CD4-positive, alpha-beta T cell (primary cell): ENCODE results near the gene SCARB1. TPM values are rescaled to one million over a fixed set of nuclear protein-coding genes. Genes with fewer than 3 reads are reported as not detected.

ENCODE experiments used
- ATAC-seq: fragments of 200-7000 bp; cut with Tn5 transposase; one replicate; pipeline ENCODE4 v1.10.0; 2022; ENCODE audit warnings: mild to moderate bottlenecking; ENCODE audit not compliant: poor library complexity
- CTCF ChIA-PET: fragments of 350-600 bp; sonication (Branson Sonifier 250); formaldehyde crosslinking; loops from one replicate; lab custom pipeline; 2021; ENCODE audit warnings: antibody characterized with exemption, inconsistent platforms; lab: Charles Lee
- POLR2A ChIA-PET: fragments of 350-600 bp; sonication (Branson Sonifier 250); formaldehyde crosslinking; loops from one replicate; lab custom pipeline; 2021; ENCODE audit warnings: antibody characterized with exemption, inconsistent platforms; lab: Charles Lee
- DNase-seq, 14 experiments: peaks; one replicate each; pipeline ENCODE4 v3.0.0-alpha.2; 2013 to 2020; ENCODE audit warnings: mixed read lengths in 2 of 14
- H3K27ac ChIP-seq, 2 donors: one replicate each; pipeline versions ENCODE4 v1.5.1 to v1.7.0; 2013; ENCODE audit warnings: low read length in 2 of 2, low read depth in 1 of 2, mild to moderate bottlenecking in 1 of 2
- H3K27me3 ChIP-seq, 2 experiments: 1 replicate in 1 of 2; 2 replicates in 1 of 2; pipeline versions ENCODE4 v1.6.1 to v1.7.0; 2013; ENCODE audit warnings: low read length in 2 of 2, control low read depth in 1 of 2, mild to moderate bottlenecking in 1 of 2, moderate library complexity in 1 of 2; ENCODE audit not compliant: insufficient read depth in 2 of 2, control insufficient read depth in 1 of 2
- H3K36me3 ChIP-seq: one replicate; pipeline ENCODE4 v1.6.1; 2013; ENCODE audit warnings: low read length, control low read depth; ENCODE audit not compliant: insufficient read depth
- H3K4me1 ChIP-seq: one replicate; pipeline ENCODE4 v1.6.1; 2013; ENCODE audit warnings: low read length, control low read depth; ENCODE audit not compliant: insufficient read depth
- H3K4me3 ChIP-seq: one replicate; pipeline ENCODE4 v1.5.1; 2013; ENCODE audit warnings: mild to moderate bottlenecking, low read length, moderate library complexity
- H3K9me3 ChIP-seq, 2 experiments: 1 replicate in 1 of 2; 2 replicates in 1 of 2; pipeline versions ENCODE4 v1.6.1 to v1.7.0; 2013; ENCODE audit warnings: low read length in 2 of 2, mild to moderate bottlenecking in 2 of 2, control low read depth in 1 of 2, moderate library complexity in 1 of 2; ENCODE audit not compliant: control insufficient read depth in 1 of 2, insufficient read depth in 1 of 2
- H3K27ac Mint-ChIP-seq: one replicate; pipeline ENCODE4 v1.8.0; 2020; ENCODE audit warnings: mixed read lengths
- H3K27me3 Mint-ChIP-seq: one replicate; pipeline ENCODE4 v1.8.0; 2021; ENCODE audit warnings: mixed read lengths
- H3K36me3 Mint-ChIP-seq: one replicate; pipeline ENCODE4 v1.8.0; 2021; ENCODE audit warnings: low read depth, mixed read lengths
- H3K4me1 Mint-ChIP-seq: one replicate; pipeline ENCODE4 v1.8.0; 2021; ENCODE audit warnings: low read depth, mixed read lengths
- H3K4me3 Mint-ChIP-seq: one replicate; pipeline ENCODE4 v1.8.0; 2020; ENCODE audit warnings: mild to moderate bottlenecking, mixed read lengths
- H3K9me3 Mint-ChIP-seq: one replicate; pipeline ENCODE4 v1.8.0; 2020; ENCODE audit warnings: mixed read lengths
- intact Hi-C, 2 experiments: fragments of 100-400 bp; cut with DNase I in 1 of 2; cut with micrococcal nuclease in 1 of 2; formaldehyde crosslinking; loops; one replicate each; pipeline versions ENCODE4 v1.15.1 to v1.9.0; 2023 to 2025; cut with DNase I, micrococcal nuclease
- total RNA-seq, 174 experiments: library from RNA in 2 of 174; stranded (reverse) in 2 of 174; gene quantifications; one replicate each; pipeline ENCODE4 v1.2.3 and lab custom pipeline; 2021 to 2026
- TF ChIP-seq, protein P1 (sequence below): fragments of 200-600 bp; IDR thresholded peaks from one replicate; pipeline ENCODE4 v1.8.0; 2022; ENCODE audit warnings: antibody characterized with exemption, mild to moderate bottlenecking

SCARB1 gene
- total RNA-seq, 2 experiments from 2014 or later = 2.3 to 3.7 TPM

DNA sequence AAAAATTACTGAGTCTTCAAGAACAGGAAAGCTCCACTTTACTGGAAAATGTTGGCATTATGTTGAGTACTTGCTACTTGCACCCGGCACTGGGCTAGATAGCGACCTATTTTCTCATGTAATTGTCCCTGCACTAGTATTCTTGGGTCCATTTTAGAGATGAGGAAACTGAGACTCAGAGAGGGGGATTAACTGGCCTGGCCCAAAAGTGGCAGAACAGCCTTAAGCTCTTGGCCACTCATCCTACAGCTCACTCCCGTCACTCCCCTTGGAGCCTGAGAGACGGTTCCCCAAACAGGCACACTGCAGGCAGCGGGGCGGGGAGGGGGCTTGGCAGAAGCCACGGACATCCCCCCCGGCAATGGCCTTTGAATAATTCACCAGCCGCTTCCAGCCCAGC, 113.9 kb downstream of the SCARB1 start:
- H3K27ac Mint-ChIP-seq = no peak overlapping the region
- TF ChIP-seq, protein P1, sequence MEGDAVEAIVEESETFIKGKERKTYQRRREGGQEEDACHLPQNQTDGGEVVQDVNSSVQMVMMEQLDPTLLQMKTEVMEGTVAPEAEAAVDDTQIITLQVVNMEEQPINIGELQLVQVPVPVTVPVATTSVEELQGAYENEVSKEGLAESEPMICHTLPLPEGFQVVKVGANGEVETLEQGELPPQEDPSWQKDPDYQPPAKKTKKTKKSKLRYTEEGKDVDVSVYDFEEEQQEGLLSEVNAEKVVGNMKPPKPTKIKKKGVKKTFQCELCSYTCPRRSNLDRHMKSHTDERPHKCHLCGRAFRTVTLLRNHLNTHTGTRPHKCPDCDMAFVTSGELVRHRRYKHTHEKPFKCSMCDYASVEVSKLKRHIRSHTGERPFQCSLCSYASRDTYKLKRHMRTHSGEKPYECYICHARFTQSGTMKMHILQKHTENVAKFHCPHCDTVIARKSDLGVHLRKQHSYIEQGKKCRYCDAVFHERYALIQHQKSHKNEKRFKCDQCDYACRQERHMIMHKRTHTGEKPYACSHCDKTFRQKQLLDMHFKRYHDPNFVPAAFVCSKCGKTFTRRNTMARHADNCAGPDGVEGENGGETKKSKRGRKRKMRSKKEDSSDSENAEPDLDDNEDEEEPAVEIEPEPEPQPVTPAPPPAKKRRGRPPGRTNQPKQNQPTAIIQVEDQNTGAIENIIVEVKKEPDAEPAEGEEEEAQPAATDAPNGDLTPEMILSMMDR = no peak
- no peaks in the 10 kb centered on the region for H3K36me3 Mint-ChIP-seq
- DNase-seq (no peak), ATAC-seq (no peak)
- POLR2A ChIA-PET = interaction anchor here (0.6 kb wide), 1 partner anchor 107 kb away, joined by 3 read pairs; no protein-coding TSS in a partner anchor
- H3K4me3 Mint-ChIP-seq = no peak overlapping the region
- no peak overlapping the region for H3K27ac ChIP-seq
- peaks cover 0 to 5% of the 10 kb centered on the region in 2 experiments for H3K27me3 ChIP-seq
- peaks cover 12% of the 10 kb centered on the region for H3K4me1 Mint-ChIP-seq
- H3K9me3 Mint-ChIP-seq = no peaks in the 10 kb centered on the region
- CTCF ChIA-PET = no interaction called here
- H3K36me3 ChIP-seq = no peaks in the 10 kb centered on the region
- H3K27me3 Mint-ChIP-seq = peaks cover 12% of the 10 kb centered on the region
- H3K4me3 ChIP-seq = no peak overlapping the region
- intact Hi-C loops = no loop called here
- H3K4me1 ChIP-seq = peaks cover 8% of the 10 kb centered on the region
- peaks cover 0 to 9% of the 10 kb centered on the region in 2 experiments for H3K9me3 ChIP-seq

DNA sequence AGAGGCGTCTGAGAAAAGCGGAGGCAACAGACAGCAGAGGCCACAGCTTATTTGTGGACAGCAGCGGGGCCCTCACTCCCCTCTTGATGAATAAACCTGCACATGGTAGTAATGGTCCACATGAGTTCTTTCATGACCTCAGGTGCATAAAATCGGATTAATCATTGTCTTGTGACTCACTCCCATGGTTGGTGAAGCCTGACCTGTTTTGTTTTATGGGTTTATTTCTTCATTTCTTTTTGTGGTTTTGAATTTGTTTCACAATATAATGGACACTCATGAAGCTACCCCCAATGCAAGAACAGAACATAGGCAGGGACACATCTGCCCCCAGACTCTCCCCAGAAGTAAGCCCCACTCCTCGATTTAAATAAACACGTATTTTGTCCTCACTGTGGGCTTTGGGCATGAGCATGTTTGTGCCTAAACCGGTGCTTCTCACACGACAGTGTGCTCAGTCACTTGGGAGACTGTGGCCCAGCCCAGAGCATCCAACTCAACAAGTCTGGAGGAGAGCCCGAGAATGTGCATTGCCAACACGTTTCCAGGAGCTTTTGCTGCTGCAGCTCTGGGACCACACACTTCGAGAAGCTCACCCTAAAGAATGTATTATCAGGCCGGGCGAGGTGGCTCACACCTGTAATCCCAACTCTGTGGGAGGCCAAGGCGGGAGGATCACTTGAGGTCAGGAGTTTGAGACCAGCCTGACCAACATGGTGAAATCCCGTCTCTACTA, 116.1 kb downstream of the SCARB1 start:
- Mint-ChIP-seq H3K9me3 (no peaks in the 10 kb centered on the region), H3K4me3 (no peak overlapping the region), H3K4me1 (peaks cover 12% of the 10 kb centered on the region), H3K27me3 (peaks cover 12% of the 10 kb centered on the region), H3K27ac (no peak overlapping the region), H3K36me3 (no peaks in the 10 kb centered on the region)
- no peak for ATAC-seq
- H3K9me3 ChIP-seq = peaks cover 0 to under 1% of the 10 kb centered on the region in 2 experiments
- DNase-seq = peak in 2 of 14 experiments; percentile 38 to 50
- H3K27me3 ChIP-seq = peaks cover 0 to 5% of the 10 kb centered on the region in 2 experiments
- H3K4me3 ChIP-seq = no peak overlapping the region
- no peak overlapping the region for H3K27ac ChIP-seq
- H3K4me1 ChIP-seq = peaks cover 6% of the 10 kb centered on the region
- ChIA-PET CTCF (no interaction called here), POLR2A (no interaction called here)
- TF ChIP-seq, protein P1 = no peak
- intact Hi-C loops = no loop called here
- H3K36me3 ChIP-seq = no peaks in the 10 kb centered on the region

DNA sequence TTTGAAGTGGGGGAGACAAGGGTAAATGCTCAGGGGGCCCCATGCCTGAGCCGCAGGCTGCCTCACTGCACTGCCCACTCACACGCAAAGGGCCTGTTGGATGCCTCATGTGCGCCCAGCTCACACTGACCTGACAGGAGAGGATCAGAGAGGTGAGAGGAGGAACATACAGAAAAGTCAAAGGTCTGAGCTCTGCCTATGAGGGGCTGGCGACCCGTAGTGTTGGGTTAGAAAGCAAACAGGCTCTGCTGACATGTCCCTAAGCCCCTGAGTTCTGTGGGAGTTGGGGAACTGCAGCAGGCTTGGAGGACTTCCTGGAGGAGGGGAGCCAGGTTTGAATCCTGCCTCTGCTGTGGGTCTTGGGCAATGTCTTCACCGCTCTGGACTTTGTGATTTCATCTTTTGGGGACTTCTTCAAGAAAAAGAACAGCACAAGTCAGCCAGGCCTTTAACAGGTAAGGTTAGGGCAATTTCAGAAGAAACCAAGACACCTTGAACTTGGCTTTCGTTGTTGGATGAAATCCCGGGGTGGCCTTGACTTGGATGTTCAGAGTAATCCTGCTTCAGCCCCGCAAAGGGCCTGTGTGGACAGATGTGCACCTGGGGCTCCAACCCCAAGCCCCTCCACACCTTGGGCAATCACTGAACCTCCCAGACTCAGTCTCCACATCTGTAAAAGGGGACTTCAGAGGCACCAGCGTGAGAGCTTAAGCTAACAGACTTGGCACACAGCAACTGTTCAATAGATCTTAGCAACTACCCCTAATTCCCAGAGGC, 116.8 kb downstream of the SCARB1 start:
- Histone ChIP-seq H3K27ac (no peak overlapping the region), H3K36me3 (no peaks in the 10 kb centered on the region), H3K4me3 (no peak overlapping the region), H3K4me1 (peaks cover 6% of the 10 kb centered on the region), H3K27me3 (peaks cover 0 to 5% of the 10 kb centered on the region in 2 experiments), H3K9me3 (no peaks in the 10 kb centered on the region)
- Mint-ChIP-seq H3K36me3 (no peaks in the 10 kb centered on the region), H3K4me3 (no peak overlapping the region), H3K27me3 (peaks cover 12% of the 10 kb centered on the region), H3K27ac (no peak overlapping the region), H3K9me3 (no peaks in the 10 kb centered on the region), H3K4me1 (peaks cover 12% of the 10 kb centered on the region)
- CTCF ChIA-PET = no interaction called here
- TF ChIP-seq, protein P1 = no peak
- no peak for DNase-seq
- POLR2A ChIA-PET = no interaction called here
- no peak for ATAC-seq
- intact Hi-C loops = no loop called here
